ENCODE measurements around the gene OPTC.

DNA sequence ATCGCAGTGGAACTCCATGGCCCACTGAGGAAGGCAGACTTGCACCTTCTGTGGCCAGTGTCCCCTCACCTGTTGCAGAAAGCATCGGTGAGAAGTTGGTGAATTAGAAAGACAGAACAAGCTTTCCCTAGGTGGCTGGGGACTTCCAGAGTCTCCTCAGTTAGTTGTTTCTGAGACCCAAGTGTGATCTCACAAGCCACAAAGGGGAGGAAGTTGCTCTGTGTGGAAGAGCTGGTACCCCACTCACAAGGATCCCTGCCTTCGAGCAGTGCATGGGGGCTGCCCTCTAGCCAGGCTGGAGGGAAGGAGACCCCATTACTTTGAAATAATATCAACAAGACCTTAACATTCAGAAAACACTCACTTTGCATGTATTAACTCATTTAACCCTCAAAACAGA, 16.2 kb upstream of the OPTC start:
- TF ChIP-seq, protein P1, sequence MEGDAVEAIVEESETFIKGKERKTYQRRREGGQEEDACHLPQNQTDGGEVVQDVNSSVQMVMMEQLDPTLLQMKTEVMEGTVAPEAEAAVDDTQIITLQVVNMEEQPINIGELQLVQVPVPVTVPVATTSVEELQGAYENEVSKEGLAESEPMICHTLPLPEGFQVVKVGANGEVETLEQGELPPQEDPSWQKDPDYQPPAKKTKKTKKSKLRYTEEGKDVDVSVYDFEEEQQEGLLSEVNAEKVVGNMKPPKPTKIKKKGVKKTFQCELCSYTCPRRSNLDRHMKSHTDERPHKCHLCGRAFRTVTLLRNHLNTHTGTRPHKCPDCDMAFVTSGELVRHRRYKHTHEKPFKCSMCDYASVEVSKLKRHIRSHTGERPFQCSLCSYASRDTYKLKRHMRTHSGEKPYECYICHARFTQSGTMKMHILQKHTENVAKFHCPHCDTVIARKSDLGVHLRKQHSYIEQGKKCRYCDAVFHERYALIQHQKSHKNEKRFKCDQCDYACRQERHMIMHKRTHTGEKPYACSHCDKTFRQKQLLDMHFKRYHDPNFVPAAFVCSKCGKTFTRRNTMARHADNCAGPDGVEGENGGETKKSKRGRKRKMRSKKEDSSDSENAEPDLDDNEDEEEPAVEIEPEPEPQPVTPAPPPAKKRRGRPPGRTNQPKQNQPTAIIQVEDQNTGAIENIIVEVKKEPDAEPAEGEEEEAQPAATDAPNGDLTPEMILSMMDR (IDR thresholded peaks at IDR 0.05) = no peak
- TF ChIP-seq POLR2A (IDR thresholded peaks at IDR 0.05) (no peak), POLR2AphosphoS5 (IDR thresholded peaks at IDR 0.05) (no peak), EP300 (IDR thresholded peaks at IDR 0.05) (no peak)

All from suprapubic skin (tissue), 4 donors.